HG03045 (cell line): ENCODE data around the gene ARID1B.

Source experiments
- ATAC-seq: cut with Tn5 transposase; IDR thresholded peaks from one replicate; pipeline ENCODE4 v1.9.1; 2021; ENCODE audit warnings: mild to moderate bottlenecking, moderate library complexity; ENCODE audit not compliant: unreplicated experiment

Gene ARID1B

DNA sequence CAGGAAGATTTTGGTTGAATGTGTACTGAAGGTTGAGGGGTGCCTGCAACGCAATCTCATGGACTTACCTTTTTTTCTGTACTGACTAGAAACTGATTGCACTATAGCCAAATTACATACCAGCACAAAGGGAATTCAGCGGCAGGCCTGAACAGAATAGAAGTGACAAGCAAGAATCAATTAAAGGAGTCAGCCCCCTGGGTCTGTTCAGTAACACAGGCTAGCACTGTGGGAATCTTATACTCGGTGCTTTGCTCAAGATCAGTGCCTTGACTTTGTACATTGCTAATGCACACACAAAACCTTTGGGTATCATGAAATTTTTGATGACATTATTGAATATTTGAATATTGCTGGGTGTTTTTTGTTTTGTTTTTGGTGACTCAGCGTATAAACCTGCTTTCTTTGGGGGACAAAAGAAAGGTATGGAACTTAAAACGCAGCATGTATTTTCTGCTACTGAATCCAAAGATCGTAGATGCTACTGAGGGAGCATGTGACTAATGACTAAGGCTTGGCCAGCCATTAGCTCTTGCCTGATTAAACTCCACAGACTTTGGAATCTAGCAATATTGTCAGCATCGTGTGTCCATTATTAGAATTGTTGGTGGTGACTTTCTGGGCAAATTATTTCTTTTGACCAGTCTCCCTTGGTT lies 236.6 kb downstream of the ARID1B start:
- ATAC-seq = no peak

DNA sequence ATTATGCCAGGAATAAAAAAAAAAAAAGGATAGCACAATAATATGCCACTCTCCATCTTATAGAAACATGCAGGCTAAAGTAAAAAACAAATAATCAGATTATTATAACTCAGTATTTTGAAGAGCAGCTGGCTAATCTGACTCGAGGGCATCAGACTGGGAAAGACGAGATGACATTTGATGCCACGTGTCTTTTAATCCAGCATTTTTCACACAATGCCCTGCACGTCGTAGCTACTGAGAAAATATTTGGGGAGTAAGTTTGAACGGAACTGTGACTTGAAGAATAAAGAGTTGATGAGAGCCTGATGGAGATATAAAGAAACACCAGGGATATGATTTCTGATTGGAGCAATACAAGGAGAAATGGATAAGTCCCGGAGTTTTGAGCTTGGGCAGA lies 237.7 kb downstream of the ARID1B start:
- ATAC-seq = no peak

DNA sequence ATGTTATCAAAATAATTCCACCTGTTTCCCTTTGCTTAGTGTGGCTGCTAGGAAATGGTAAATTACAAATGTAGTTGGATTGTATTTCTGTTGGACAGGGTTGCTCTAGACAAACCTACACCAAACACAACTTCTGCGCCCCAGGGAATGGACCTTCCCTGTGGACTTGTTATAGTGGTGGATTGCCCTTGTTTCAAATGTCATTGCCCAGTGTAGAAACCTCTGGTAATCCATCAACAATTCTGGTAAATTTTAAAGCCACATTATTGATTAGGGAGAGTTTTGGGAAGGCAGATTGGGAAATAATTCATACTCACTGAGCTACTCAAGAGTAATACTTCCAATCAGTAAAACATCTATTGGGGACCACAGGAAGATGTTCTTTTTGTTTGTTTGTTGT lies 239.8 kb downstream of the ARID1B start:
- ATAC-seq = no peak

DNA sequence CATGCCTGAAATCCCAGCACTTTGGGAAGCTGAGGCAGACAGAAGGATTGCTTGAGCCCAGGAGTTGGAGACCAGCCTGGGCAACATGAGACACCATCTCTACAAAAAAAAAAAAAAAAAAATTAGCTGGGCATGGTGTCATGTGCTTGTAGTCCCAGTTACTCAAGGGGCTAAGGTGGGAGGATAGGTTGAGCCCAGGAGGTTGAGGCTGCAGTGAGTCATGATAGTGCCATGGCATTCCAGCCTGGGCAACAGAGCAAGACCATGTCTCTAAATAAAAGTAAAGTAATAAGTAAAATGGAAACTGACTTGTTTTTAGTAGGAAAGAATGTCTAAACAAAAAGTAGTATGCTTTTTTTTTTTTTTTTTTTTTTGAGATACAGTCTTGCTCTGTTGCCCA lies 240.7 kb downstream of the ARID1B start:
- no peak for ATAC-seq

DNA sequence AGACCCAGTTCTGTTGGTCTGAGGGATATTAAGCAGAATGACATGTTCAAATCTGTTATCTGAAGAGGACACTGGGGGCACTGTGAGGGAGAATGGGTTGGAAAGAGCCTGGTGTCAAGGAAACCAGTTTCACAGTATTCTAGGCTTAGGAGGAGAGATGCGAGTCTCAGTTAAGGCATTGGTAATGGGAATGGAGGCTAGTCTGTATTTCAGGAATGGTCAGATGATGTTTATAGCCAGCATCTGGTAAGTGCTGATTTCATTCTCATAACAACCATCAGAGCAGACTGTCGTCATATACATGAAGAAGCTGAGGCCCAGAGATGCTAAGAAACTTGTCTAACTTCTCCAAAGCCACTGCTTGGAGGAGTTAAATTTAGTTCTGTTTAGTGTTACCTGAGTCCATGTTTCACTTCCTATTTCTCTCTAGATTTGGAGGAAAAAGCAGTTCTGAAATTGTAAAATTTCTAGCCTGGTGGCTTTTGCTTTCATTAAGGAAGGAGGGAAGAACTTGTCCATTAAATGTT lies 242.0 kb downstream of the ARID1B start:
- ATAC-seq = no peak

DNA sequence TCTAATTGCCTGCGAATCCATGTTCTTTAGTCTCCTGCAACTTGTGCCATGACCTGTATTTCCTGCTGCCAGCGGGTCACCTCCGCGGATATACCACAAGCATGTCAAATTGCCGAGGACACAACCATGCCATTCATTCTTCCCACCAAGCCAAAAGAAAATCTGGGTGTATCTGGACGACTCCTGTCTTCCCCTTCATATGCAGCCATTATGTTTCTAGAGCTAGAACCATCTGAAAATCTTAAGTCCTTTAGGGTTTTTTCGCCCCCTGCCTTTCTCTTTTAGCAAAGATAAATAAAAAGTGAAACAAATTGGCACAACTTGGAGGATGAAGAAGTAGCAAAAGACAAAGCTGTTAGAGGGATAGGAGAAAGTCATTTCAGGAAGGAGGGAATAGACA lies 242.6 kb downstream of the ARID1B start:
- no peak for ATAC-seq

DNA sequence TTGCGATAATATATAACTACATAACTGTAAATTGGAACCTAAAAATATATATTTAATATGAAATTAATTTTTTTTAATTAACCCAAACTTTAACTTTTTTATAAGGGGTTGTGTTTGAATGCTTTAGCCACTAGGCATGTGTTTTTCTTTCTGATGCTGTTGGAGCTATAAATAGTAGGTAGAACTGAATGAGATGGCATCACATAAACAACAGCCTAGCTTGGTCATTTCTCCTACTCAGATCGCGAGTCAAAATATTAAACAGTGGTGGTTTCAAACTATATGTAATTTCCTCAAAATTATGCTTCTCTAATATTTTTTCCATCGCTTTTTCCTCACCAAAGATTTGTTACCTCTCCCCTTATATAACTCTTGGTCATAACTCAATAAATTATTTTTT lies 243.2 kb downstream of the ARID1B start:
- no peak for ATAC-seq

DNA sequence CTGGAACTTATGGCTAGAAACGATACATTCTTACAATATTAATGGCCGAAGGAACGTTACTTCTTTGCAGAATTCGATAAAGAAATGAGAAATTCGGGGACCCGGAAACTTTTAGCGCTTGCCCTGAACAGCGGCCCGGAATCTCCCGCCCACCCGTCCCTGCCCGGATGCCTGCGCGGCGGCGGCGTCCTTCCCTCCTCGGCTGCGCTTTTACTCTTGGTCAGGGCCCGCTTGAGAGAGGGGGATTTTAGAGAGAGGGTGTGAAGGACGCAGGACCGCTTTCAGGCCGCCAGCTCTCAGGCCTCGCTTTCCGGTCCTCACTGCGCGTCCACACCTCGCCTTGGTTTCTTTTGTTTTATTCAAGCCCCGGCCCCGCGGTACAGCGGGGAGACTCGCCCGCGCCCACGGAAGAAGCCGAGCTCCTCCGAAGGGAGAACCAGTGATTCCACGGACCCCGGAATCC lies 243.7 kb downstream of the ARID1B start:
- ATAC-seq = peak; percentile 41

DNA sequence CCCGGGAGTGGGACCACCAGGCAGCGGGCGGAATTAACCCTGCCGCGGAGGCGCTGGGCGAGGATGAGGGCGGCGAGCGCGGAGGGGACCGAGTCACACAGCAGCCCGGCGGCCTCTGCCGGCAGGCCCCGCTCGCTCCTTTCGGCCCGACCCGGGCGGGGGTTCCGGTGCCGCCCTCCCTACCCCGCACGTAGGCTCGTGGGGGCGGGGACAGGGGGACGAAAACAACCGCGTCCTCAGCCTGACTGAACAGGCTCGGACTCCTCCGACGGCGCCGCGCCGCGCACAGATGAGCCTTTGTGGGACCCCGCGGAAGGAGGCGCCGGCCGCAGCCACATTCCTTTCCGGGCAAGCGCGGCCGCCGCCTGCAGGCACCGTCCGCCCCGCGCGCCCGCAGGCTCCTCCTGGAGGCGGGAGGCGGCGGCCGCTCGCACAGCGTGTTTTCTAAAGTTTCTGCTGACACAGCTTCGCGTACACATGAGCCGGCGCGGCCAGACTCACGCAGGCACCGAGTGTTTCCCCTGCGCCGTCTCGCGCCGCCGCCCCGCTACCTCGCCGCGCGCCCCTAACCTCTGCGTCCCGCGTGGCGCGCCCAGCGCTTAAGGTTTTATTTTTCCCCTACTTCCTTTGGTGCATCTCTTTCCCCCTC lies 244.3 kb downstream of the ARID1B start:
- peak; percentile 84 for ATAC-seq

DNA sequence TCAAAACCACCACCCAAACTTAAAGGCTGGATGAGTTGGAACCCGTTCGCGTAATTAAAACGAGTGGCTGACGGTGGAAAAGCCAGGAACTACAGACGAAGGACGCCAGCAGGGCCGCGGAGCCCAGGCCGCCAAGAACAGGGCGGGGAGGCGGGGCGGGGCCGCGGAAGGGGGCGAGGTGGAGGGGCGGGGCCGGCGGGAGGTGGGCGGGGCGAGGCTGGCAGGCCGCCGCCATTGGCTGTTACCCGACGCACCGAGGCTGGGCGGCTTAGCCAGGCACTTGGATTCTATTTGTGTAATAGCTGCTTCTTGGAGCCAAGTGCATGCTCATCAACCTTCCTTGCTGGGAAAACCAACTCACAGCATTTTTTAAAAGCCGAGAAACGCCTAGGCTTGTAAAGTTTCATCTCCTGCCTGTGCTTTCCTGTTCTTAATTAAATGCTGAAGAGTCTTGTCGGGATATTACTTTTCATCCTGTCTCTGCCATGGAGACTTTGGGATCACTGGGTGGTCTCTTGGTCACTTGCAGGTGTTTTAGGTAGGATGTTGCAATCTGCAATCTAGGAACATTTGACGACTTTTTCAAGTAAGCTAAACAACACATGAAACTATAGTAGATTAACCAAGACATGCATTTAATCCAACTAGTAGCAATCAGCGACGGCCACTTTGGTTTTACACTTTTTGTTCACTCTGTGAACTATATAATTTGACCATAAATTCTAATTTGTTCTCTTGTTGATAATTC lies 245.0 kb downstream of the ARID1B start:
- peak; percentile 57 for ATAC-seq

DNA sequence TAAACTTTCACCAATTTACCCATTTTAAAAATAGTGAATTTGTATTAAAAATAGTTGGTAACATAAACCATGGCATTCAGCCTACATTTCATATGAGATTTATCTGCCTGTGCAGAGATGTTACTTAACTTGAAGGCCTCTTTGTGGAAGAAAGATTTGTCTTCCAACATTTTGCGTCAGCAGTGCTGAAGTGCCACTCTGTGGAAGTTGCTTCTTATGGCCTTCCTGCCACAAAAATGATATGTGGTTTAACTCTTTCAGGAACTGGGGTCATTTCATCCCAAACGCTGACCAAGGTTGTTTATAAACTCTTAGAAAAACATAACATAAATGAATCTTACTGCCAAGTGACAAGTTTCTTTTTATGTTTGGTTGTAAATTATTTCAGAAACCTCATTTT lies 246.8 kb downstream of the ARID1B start:
- no peak for ATAC-seq

DNA sequence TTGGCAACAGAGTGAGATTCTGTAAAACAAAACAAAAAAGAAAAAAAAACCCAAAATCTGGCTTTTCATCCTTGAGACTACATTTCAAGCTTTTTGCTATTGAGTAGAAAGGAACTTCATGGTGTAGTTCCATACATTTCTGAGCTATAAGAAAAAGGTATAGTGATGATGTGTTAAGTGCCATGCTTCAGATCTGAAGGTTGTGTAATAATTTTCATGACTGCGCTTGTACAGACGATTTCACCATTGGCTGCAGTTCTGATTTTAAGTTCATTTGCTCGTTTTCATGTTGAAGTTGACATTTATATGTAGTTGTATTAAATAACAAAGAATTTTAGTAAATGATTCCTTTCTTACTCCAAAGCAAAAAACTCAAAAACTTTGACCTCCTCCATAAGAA lies 247.6 kb downstream of the ARID1B start:
- ATAC-seq = no peak

DNA sequence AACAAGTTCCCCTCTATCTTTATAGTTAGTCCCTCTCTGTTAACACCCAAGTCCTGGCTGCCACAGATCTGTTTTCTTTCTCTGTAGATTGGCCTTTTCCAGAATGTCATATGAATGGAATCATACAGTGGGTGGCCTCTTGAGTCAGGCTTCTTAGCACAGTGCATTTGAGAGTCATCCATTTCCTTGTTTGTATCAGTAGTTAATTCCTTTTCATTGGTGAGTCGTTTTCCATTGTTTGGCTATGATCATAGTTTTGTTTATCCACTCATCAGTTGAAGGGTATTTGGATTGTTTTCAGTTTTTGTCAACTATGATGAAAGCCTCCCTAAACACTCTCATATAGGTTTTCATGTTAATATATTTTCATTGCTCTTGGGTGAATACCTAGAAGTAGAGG lies 248.3 kb downstream of the ARID1B start:
- no peak for ATAC-seq

DNA sequence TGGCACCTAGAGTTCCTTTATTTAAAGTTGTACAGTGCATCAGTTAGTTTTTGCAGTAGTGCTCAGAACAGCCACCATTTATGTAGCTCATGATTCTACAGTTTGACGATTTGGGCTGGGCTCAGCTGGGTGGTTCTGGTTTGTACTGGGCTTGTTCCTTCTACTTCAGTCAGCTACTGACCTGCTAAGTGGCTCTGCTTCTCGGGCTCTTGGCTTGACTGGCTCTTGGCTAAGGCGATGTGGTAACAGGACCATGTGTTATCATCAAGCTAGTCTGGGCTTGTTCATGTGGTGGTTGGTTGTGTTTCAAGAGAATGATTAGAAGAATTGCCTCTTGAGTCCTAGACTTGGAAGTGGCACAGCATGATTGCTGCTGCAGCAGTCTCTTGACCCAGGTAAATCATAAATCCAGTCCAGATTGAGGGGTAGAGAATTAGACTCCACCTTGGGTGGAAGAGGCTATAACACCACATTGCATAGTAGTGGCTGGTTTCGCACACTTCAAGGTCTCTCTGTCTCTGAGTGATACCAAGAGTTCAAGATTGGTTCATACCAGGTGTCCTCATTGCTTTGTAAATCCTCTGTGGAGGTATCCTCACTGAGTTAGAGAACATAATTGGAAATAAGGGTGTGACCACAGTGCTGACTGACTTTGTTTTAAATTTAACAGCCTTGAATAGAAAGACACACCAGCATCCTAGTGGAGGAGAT lies 253.0 kb downstream of the ARID1B start:
- no peak for ATAC-seq

DNA sequence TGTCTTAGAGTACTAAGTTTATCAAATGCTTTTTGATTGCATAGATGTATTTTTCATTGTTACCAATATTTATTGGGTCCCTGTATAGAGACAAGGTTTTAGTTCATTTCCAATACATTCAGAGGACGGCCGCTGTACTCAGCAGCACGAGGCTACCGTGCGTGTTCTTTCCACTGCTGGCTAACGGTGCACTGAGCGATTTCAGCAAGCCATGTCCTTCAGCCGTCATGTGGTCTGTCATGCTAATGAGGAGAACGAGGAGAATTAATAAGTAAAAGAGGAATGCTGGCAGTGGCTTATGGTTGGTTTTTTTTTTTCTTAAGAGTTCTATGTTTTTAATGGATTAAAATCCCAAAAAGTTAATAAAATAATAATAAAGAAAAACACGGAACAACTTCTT lies 253.6 kb downstream of the ARID1B start:
- no peak for ATAC-seq

DNA sequence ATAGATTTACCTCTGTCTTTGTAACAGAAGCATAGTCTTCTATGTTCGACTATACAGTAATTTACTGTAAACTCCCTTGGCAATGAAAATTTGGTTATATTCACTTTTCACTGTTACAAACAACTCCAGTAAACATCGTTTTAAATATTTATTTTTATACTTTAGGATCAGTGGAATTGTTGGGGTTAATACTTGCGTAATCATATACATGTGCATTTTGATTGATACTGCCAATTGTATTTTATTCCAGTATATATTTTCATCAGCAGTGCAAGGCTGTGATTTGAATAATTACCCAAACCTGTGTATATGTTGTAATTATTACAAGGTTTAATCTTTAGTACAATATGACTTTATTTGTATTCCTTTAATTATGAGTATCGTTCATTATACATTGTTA lies 255.7 kb downstream of the ARID1B start:
- no peak for ATAC-seq

DNA sequence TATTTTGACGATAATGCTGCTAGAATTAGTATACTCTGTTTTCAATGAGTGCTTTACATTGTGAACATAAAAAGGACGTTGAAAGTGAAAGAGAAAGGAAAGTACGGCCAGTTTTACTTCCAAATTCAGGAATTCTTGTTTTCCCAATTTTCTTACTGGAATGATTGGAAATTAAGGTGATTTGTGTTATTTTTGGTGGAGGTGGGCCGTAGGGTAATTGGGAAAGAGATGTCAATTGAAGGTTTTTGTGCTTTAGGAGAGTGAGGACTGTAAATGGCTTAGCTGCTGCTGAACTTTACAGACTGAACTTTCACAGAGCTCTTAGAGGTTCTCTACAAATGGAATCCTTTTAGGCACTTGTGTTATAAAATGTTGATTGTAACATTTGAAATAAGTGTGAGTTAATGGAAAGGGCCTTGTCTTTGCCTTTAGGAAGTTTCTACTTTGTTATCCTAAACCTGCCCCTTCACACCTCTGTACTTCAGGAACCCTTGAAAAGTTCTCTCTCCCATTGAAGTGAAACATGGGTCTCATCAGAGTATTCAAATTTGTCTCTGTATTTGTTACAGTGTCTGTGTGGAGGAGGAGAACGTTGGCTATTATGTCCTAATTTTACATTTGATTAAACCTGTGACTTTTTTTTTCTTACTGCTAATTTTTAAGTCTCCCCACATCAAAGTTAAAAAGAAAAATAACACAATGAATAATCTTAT lies 256.4 kb downstream of the ARID1B start:
- no peak for ATAC-seq

DNA sequence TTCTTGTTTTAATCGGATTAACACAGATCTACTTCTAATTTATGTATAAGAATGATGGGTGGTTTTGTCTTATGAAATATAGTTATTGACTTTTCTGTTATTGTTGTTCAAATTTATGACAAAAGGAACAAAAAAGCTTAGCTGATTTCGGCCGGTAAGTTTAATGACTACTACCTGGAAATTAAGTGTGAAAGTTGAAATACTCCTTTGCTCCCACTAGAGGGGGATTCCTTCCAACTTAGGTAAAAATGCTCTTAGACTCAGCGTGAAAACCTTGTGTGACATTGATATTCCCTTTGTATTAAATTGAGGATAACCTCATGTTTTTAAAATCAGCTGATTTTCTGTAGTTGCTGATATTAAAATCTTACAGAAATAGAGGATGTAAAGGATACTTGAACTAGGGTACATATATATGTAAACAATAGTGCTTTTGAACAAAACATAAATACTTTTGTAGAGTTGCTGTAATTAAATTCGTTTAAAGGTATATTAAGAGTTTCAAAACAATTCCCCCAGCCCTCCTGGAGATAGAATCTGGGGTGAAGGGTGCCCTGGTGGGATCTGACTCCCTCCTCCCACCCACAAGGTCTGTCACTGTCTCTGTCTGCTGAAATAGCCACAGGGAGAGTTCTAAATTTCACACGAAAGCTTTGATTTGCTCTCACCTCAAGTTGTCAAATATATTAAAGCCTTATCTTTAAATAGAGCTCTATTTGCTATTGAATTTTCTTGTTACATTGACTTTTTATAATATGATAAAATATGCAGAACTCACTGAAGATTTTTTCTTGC lies 257.5 kb downstream of the ARID1B start:
- no peak for ATAC-seq

DNA sequence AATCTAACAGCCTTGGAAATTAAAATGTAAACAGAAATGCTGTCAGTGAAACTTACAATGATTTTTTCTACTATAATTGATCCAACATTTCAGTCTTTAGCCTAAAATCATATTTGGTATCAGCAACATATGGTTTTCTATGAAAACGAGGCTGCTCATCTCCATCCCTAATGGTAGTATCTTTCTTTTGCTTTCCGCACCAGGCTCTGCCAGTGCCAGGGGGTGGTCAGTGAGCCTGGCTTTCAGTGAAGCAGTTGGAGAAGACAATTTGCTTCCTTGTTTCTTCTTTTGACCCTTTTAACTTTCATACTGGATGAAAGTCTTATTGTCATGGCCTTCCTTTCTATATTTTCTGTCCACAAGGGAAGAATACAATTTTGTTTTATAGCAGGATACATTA lies 258.4 kb downstream of the ARID1B start:
- ATAC-seq = no peak

DNA sequence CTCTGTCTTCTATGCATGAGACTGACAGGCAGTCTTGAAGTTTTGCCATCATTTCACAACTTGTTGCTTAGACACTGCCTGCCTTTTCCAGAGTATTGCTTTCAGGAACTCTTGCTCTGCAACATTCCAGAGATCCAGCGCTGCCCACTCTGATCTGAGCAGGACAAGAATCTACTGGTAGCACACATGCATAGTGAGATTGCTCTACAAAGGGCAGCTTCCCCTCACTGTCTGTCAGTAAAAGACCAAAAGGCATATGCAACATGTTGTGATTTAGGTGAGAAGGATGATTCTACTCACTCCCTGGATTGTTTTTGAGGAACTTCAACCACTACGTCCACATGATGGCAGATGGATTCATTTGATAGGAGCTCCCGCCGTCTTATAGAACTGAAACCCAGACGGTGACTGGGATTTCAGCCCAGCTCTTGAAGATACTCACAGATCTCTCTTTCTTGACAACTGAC lies 259.1 kb downstream of the ARID1B start:
- no peak for ATAC-seq
